HG03039 (cell line): Measurements from ENCODE around the gene CCDC86.
"Not testable (repeated sequence)": the region's sequence is repeated elsewhere in the genome, so short reads cannot be mapped to it uniquely, and the experiment has no call there.

Experiments used
- ATAC-seq: cut with Tn5 transposase; IDR thresholded peaks from one replicate; pipeline ENCODE4 v1.9.1; 2021; ENCODE audit warnings: mild to moderate bottlenecking, moderate library complexity; ENCODE audit not compliant: unreplicated experiment

The CCDC86 gene, protein sequence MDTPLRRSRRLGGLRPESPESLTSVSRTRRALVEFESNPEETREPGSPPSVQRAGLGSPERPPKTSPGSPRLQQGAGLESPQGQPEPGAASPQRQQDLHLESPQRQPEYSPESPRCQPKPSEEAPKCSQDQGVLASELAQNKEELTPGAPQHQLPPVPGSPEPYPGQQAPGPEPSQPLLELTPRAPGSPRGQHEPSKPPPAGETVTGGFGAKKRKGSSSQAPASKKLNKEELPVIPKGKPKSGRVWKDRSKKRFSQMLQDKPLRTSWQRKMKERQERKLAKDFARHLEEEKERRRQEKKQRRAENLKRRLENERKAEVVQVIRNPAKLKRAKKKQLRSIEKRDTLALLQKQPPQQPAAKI

DNA sequence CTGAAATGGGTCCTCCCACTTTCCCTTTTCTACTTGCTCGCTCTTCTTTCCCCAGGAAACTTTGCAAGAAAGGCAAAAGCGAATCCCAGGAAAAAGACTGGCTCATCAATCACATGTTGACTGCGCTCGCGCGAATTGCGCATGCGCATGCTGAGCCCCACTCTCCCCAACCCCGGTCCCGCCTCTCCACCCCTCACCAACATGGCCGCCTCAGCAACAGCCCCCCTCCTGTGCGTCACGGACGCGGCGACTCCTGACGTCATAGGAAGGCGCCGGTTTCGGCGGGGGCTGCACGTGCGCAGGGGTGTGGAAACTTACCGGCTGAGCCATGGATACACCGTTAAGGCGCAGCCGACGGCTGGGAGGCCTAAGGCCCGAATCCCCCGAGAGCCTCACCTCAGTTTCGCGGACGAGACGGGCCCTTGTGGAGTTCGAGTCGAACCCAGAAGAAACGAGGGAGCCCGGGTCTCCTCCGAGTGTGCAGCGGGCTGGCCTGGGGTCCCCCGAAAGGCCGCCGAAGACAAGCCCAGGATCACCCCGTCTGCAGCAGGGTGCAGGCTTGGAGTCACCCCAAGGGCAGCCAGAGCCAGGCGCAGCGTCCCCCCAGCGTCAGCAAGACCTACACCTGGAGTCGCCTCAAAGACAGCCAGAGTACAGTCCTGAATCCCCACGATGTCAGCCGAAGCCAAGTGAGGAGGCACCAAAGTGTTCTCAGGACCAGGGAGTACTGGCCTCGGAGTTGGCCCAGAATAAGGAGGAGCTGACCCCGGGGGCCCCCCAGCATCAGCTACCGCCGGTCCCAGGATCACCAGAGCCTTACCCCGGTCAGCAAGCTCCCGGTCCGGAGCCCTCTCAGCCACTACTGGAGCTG lies at the start of gene CCDC86:
TSS of gene CCDC86 (plus strand) at position 317 of the 871 bp plus-strand sequence. CDS start at position 329, 12 bp downstream.
- ATAC-seq, result peak; percentile 74

DNA sequence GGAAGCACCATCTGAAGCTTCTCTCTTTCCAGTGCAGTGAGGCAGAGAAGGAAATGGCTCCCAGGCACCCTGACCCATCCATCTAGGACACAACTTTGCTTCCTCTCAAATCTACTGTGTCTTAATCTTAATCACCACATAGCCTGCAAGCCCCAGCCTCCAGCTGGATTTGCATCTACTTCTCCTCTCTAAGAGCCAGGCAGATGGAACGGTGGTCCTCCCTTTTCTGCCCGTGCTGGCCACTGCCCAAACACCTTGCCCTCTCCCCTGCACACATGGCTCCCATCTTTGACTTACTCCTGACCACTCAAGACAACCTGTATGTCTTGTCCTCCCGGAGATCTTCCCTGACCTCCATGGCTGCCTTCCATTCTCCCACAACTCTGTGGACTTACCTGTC lies 49.4 kb upstream of the CCDC86 start:
- no peak for ATAC-seq

DNA sequence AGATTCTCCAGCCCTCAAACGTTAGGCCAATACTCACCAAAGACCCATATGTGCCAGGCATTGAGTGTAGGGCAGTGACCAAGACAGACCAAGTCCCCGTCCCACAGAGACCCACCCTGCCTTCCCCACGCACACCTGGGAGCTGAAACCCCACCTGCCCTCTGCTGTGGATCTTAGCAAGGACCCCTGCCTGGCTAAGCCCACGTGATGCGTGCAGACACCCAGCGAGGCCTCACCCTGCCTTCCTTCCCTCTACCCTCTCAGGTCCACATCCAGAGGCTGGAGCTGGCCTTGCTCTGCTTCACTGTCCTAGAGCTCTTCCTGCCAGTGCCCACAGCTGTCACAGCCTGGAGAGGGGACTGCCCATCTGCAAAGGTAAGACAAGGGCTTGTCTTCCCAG lies 46.6 kb upstream of the CCDC86 start:
- no peak for ATAC-seq

DNA sequence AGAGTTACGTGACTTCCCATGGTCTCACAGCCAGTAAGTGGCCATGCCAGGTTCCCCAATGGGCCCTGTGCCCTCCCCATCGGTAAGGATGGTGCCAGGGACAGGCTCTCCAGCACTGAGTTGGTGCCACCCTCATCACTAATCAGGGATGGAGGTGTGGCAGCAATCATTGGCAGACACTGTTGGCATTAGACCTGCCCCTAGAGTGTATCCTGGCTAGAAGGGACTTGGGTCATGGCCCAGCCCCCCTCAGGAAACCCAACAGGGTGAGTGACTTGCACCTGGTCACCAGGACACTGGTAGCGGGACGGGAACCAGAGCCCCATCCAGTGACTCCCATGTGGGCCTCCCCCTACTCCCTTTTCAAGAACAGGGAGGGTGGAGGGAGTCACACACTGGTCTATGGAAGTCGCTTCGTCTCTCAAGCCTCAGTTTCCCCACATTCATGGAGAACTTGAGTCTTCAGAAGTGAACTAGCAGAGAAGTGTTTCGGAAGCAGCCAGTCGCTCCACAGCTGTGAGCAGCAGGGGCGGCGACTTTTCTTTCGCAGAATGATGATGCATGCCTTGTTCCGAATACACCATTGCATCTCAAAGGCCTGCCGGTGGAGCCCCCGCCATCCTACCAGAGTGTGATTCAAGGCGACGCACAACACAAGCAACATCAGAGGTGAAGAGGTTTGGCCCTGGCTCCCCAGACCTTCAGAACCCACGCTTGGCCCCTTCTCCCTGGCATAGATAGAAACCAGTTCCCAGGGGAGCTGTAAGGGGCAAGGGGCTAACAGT lies 43.9 kb upstream of the CCDC86 start:
- no peak for ATAC-seq

DNA sequence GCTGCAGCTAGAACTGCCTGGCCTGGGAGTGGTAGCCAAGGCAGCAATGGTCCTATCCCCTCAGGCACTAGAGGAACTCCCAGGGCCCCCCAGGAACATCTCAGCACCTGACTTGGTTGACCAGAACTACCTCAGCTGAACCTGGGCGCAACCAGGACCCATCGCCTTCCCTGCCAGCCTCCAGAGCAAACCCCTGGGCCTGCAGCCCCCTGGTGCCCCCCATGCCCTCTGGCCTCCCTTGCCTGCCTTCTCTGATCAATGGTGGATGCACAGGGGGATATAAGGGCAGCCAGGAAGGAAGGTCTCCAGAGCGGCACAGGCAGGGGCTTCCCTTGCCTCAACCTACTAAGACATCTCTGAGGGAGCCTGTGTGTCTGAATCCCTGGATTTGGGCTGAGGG lies 43.3 kb upstream of the CCDC86 start:
- ATAC-seq, result no peak

DNA sequence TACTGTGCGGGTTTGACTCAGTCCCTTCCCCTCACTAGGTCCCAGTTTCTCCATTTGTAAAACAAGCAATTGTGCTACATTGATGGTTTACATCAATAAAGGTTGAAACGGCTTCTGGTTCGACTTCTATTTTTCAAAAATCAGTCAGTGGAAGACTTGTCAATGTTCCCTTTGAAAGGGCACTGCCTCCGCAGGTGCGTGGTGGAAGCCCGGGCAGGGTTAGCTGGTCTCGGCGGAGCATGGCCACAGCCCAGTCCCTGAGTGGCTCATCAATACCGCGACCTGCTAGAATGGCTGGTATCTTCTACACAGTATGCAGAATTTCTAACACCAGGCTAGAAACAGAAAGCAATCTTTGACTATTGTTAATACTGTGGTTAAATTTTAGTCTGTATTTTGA lies 40.7 kb upstream of the CCDC86 start:
- no peak for ATAC-seq

DNA sequence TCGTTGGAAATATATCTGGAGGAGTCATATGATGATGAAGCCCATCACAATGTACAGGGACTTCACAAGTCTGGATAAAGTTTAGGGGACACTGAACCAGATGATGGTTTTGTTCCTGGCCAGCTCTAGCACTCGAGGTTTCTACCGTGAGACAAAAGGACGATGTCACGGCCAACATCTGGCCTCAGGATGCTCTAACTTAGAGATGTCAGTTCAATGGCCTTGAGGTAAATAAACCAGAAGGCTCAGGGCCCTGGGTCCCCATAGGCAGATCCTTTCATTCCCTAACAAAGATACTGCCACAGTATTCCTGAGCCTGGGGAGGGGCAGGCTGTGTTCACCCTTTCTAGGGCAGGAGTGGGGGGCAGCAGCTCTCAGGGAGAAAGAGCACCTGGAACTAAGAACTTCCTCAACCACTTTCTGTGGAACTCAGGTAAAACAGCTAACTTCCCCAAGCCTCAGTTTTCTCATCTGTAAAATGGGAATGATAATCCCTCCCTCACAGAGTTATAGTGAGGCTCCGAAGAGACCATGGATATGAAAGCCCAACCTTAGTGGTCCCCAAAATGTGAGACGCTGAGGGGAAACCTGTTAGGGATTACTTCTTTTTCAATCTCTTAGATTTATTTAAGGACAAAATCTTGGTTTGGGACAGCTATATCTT lies 38.5 kb upstream of the CCDC86 start:
- no peak for ATAC-seq

DNA sequence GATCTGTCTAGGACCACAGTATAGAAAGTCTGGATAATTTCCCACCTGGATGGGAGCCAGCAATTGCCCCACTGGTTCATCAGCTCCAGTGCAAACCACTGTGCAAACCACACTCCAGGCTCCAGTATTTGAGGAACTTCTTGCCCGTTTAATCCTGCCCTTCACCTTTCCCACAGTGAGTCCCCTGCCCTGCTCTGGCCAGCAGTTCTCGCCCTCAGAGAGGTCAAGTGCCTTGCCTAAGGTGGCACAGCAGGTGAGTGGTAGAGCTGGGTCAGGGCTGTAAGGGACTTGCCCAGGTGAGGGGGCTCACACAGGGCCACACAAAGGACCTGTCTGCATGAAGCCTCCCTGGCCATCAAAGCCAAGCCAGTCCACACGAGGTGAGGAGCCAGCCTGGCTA lies 32.7 kb upstream of the CCDC86 start:
- ATAC-seq, result no peak

DNA sequence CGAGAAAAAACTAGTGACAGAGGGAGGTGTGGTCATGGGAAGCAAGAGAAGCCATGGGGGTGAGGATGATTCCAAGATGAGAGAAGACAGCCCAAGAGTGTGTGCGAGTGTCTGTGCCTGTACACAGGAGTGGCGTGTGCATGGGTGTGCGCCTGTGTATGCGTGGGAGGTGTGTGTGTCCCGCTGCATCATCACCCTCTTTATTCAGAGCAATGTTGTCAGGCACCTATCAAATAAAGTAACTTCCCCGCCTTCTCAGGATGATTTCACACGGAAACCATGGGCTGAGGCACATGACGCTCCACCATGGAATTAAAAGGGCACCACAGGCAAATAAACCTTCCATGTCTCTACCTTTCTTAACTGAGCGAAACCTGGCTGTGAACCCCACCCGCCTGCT lies 32.2 kb upstream of the CCDC86 start:
- no peak for ATAC-seq

DNA sequence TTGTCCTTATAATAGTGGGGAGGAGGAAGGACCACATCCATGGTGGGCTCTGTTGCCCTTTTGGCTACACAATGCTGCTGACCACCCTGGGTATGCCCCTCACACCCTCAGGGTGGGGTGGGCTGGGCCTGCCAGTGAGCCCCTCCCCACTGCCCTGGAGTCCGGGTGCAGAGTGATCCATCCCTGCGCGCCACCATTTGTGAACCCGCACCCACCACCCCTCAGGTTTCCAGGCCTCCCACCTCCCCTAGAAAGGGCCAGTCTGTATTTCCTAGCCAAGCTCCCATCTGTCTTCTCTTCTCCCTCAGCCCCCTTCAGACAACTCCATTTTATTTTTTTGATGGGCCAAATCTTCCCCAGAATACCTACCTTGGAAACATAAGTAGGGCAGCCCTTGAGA lies 31.8 kb upstream of the CCDC86 start:
- no peak for ATAC-seq

DNA sequence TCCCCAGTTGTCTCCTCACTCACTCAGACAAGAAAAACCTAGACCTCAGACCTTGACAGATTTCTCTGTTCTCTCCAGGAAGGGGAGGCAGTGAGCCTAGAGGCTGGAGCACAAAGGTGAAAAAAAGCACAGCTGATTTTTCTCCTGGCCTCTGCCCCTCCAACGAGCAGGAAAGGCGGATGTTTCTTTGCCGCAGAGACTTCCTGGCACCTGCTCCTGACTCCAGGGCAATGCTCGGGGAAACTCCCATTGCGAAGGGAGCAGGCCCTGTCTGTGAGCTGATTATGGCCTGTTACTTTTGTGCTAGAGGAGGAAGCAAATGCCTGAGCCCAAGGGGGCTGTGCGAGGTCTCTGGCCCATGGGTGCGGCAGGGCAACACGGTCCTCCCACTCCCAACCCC lies 31.3 kb upstream of the CCDC86 start:
- ATAC-seq, result no peak

DNA sequence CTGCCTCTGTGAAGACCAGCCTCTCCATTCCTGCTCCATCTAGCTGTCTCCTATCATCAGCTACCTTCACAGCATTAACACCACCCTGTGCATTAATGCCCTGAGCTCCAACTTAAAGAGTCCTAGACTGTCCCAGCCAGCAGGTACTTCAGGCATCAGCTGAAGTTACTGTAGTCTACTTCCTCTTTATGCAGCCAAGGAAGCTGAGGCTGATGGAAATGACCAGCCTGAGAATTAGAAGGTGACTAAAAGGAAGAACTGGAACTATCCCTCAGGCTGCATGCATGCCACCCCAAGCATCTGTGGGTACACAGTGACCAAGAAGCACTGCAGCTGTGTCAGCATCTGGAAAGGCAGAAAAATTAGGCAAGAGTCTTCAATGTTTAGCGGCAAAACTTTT lies 28.6 kb upstream of the CCDC86 start:
- ATAC-seq, result no peak

DNA sequence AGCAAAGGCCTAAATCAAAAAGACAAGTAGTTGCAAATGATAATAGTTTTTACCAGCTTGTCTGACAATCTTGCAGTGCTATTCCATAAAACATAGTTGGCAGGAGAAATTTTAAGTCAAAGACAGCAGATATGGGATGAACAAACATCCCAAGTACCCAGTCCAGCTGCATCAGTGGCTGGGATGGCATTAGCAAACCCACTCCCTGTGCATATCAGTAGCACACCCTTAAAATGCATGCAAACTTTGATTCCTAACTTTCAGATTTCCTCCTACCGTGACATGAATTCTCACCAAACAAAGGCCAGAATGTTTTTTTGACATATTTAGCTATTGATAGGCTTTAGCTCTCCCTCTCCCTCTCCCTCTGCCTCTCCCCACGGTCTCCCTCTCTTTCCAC lies 27.8 kb upstream of the CCDC86 start:
- no peak for ATAC-seq

DNA sequence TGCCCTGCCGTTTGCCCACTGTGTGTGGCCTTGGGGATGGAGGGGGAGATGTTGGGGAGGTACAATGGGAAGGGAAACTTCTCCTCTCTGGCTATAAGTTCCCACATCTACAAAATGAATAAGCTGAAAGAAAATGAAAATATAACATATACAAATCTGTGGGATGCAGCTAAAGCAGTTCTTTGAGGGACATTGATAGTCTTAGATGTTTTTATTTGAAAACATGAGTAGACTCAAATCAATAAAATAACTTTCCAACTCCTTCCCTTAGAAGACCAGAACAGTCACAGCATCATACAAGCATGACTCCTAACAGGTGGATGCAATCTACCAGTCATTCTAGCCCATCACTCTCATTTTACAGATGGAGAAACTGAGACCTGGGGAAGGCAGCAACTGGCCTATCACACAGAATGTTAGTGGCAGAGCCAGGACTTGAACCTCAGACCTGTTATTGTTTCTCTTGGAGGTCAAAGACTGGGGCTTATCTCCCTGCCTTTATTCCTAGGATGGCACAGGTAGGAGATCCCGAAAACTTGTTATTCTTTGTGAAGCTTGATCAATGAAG lies 25.2 kb upstream of the CCDC86 start:
- no peak for ATAC-seq

DNA sequence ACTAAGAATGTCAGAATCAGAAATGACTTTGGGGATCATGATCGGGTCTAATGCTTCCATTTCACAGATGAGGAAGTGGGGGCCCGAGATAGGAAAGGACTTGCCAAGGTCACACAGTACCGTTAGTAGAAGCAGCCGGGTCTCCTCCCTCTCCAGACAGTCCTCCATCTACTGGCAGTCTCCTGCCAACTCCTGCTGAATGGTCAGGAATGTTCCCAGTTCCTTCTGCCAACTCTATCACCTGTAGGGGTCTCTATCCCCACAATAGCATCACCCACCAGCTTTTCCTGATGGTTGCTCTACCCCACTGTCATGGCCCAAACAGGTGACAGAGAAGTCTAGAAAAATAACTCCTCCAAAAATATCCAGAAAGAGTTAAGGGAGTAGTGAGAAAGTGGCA lies 23.9 kb upstream of the CCDC86 start:
- ATAC-seq, result no peak

DNA sequence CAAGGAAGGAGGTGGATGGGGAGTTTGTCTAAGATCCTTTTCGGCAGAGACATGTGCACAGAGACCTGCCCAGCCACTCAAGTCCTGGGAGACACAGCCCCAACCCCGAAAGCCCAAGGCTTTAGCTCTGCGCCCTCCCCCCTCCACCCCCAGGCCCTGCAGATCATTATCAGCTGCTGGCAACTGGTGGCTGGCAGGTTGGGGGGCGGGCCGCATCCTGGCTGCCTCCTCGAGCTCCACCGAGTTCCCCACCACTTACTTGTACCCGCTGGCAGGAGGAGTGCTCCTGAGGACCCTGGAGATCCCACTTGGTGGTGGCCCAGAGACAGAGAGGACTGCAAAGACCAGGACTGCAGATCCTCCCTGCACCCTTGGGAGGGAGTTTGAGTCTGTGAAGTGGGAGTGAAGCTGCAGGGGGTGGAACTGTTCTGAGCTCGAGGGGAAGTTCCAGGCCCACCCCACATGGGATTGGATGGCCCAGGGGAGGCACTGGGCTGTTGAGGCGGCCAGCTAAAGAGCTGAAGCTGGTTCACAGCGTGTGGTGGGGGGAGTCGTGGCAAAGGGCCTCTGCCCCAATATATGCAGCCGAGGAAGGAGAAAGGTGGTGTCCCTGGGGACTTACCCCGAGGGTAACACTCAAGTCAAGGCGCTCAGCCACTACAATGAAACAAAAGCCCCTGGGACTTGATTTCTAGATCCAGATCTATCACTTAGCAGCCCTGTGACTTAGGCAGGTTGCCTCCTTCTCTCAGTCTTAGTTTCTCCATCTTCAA lies 19.9 kb upstream of the CCDC86 start:
- ATAC-seq, result no peak

DNA sequence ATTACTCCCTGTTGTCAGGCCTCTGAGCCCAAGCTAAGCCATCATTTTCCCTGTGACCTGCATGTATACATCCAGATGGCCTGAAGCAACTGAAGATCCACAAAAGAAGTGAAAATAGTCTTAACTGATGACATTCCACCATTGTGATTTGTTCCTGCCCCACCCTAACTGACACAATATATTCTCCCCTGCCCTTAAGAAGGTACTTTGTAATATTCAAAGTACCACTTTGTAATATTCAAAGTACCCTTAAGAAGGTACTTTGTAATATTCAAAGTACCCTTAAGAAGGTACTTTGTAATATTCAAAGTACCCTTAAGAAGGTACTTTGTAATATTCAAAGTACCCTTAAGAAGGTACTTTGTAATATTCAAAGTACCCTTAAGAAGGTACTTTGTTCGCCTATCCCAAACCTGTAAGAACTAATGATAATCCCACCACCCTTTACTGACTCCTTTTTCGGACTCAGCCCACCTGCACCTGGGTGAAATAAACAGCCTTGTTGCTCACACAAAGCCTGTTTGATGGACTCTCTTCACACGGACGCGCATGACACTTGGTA lies 18.1 kb upstream of the CCDC86 start:
- ATAC-seq, result not testable (repeated sequence)

DNA sequence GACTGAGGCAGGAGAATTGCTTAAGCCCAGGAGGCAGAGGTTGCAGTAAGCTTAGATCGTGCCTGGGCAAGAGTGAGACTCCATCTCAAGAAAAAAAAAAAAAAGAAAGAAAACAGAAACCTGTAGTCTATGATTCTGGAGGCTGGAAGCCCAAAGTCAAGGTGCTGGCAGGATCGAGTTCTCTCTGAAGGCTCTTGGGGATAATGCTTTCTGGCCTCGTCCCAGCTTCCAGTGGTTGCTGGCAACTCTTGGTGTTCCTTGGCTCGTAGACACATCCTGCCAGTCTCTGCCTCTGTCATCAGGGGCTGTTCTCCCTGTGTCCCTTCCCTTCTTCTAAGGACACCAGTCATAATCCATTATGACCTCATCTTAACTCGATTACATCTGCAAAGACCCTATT lies 16.8 kb upstream of the CCDC86 start:
- no peak for ATAC-seq

DNA sequence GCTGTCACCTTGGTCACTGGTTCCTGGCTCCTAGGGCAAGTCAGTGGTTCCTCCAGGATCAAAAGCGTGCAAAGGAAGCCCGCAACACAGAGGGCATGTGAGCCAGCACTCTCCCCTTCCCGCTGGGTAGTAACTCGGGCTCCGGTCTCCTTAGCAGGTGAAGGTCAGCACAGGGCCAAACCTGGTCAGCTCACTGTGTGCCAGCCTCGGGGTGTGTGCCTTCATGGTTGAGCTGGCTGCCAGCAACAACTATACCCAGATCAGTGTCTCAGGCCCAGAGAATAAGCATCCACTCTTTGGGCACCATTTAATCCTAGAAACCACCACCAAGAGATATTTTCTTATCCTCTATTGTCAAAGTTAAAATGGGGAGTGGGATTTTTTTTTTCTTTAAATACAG lies 16.1 kb upstream of the CCDC86 start:
- no peak for ATAC-seq
